AG09319 (cell line): ENCODE results near the gene SH3GLB1.
"Not testable (repeated sequence)": the region's sequence is repeated elsewhere in the genome, so short reads cannot be mapped to it uniquely, and the experiment has no call there.

Source experiments
- DNase-seq: peaks from one replicate; pipeline ENCODE4 v3.0.0-alpha.2; 2010; ENCODE audit warnings: low read depth; ENCODE audit errors: extremely low read depth
- CTCF ChIP-seq: IDR thresholded peaks from 2 replicates; pipeline ENCODE4 v1.5.1; 2011; ENCODE audit warnings: low read depth, mild to moderate bottlenecking, inconsistent platforms, low read length, moderate library complexity

The SH3GLB1 gene

GRCh38 chr1:86701731-86702130, 2.6 kb upstream of the SH3GLB1 start:
- no peak for DNase-seq
- no peak for TF ChIP-seq CTCF

- not testable (repeated sequence) for DNase-seq
Observed at GRCh38 chr1:86702954-86703494, 1.4 kb upstream of the SH3GLB1 start.

GRCh38 chr1:86703696-86704457, 499 bp upstream of the SH3GLB1 start:
- no peak for DNase-seq

GRCh38 chr1:86704972-86705664, 742 bp downstream of the SH3GLB1 start:
- peak; percentile 16 for DNase-seq
- no peak for TF ChIP-seq CTCF

More at GRCh38 chr1:86703696-86704457, 499 bp upstream of the SH3GLB1 start:
- no peak for TF ChIP-seq CTCF

GRCh38 chr1:86705665-86705985, 1.2 kb downstream of the SH3GLB1 start:
- no peak for DNase-seq
- no peak for TF ChIP-seq CTCF

- DNase-seq, result no peak
- TF ChIP-seq CTCF, result no peak
Observed at GRCh38 chr1:86706018-86706635, 1.8 kb downstream of the SH3GLB1 start.

- TF ChIP-seq CTCF, result no peak
- DNase-seq, result no peak
Observed at GRCh38 chr1:86708920-86709319, 4.5 kb downstream of the SH3GLB1 start.
